ENCODE measurements around the gene PPP2R5E.

Gene PPP2R5E

DNA sequence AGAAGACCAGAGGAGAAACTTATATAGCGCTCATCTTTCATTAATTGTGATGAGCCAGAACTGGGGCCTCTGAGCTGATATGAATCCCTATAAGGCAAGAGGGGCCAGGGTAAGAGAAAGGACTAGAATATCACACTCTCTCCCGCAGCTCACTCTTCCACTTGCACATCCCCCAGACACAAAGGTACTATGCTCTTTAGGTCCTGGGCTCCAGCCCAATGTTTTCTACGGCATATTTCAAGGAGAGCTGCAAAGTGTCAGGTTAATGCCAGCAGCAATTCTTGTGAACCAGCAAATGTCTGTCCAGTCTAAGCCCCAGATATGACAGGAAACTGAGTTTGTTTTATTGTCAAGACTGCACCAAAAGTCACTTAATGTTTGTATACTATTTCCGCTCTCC lies 29.4 kb downstream of the PPP2R5E start:
- Histone ChIP-seq H3K9me3 (ENCODE audit: control insufficient read depth, low read length) (no peaks in the 10 kb centered on the region), H3K36me3 (ENCODE audit: control insufficient read depth, insufficient read depth, low read length) (no peaks in the 10 kb centered on the region), H3K4me3 (ENCODE audit: low read length) (no peak overlapping the region), H3K4me1 (ENCODE audit: control insufficient read depth, insufficient read depth, low read length) (no peaks in the 10 kb centered on the region), H3K9ac (ENCODE audit: low read length) (no peak overlapping the region), H3K27me3 (ENCODE audit: control insufficient read depth, insufficient read depth, low read length) (no peaks in the 10 kb centered on the region)

DNA sequence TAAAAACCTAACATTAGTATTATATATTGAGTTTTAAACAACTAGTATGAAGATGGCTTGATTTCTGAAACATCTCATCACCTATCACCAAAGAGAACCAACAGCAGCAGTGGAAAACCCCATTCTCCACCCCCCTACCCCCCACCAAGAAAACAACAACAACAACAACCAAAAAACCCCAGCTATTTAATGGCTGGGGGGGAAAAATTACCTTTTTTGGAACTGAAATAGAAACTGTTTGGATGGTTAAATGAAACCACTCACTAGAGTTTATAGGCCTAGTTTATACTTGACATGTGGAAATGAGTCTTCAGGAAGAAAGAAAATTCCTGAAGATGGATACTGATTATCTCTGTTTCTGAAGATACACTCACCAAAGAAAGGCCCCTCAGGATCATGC lies 30.3 kb downstream of the PPP2R5E start:
- Histone ChIP-seq H3K27me3 (ENCODE audit: control insufficient read depth, insufficient read depth, low read length) (no peaks in the 10 kb centered on the region), H3K9ac (ENCODE audit: low read length) (no peak overlapping the region), H3K4me3 (ENCODE audit: low read length) (no peak overlapping the region), H3K4me1 (ENCODE audit: control insufficient read depth, insufficient read depth, low read length) (no peaks in the 10 kb centered on the region), H3K9me3 (ENCODE audit: control insufficient read depth, low read length) (no peaks in the 10 kb centered on the region), H3K36me3 (ENCODE audit: control insufficient read depth, insufficient read depth, low read length) (no peaks in the 10 kb centered on the region)

DNA sequence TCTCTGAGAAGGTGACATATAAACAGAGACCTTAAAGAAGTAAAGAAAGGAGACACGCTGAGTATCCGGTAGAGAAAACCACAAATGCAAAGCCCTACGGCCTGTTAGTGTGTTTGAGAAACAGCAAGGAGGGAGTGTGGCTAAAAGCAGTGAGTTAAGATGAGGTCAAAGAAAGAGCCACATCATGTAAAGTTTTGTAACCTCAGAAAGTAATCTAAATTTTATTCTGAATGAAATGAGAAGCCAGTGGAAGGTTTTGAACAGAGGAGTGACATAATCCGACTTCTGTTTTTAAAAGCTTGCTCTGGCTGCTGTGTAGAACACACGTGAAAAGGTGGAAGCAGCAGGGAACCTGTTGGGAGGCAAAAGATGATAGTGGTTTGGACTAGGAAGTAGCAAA lies 32.6 kb downstream of the PPP2R5E start:
- Histone ChIP-seq H3K27me3 (ENCODE audit: control insufficient read depth, insufficient read depth, low read length) (no peaks in the 10 kb centered on the region), H3K36me3 (ENCODE audit: control insufficient read depth, insufficient read depth, low read length) (no peaks in the 10 kb centered on the region), H3K4me1 (ENCODE audit: control insufficient read depth, insufficient read depth, low read length) (no peaks in the 10 kb centered on the region), H3K9ac (ENCODE audit: low read length) (no peak overlapping the region), H3K9me3 (ENCODE audit: control insufficient read depth, low read length) (no peaks in the 10 kb centered on the region), H3K4me3 (ENCODE audit: low read length) (no peak overlapping the region)

DNA sequence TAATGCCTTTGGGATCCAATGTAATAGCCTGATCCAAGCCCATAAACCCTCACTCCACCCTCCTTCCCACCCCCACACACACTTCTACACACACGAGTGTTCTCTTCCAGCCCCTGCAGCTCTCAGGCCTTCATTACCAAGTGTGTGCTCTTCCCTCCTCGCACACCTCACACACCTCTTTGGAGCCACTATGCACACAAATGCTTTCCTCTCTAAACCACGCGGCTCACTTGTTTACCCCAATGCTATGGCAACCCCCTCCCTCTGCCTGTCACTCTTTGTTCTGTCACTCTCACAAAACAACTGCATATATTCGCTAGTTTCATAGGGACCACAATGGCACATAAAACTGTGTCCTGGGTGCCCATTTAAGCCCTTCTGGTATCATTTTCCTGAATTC lies 35.1 kb downstream of the PPP2R5E start:
- no peaks in the 10 kb centered on the region for H3K36me3 ChIP-seq (ENCODE audit: control insufficient read depth, insufficient read depth, low read length)
- no peaks in the 10 kb centered on the region for H3K27me3 ChIP-seq (ENCODE audit: control insufficient read depth, insufficient read depth, low read length)
- H3K4me1 ChIP-seq (ENCODE audit: control insufficient read depth, insufficient read depth, low read length) = peaks cover 3% of the 10 kb centered on the region
- no peaks in the 10 kb centered on the region for H3K9me3 ChIP-seq (ENCODE audit: control insufficient read depth, low read length)
- H3K9ac ChIP-seq (ENCODE audit: low read length) = no peak overlapping the region
- H3K4me3 ChIP-seq (ENCODE audit: low read length) = no peak overlapping the region

DNA sequence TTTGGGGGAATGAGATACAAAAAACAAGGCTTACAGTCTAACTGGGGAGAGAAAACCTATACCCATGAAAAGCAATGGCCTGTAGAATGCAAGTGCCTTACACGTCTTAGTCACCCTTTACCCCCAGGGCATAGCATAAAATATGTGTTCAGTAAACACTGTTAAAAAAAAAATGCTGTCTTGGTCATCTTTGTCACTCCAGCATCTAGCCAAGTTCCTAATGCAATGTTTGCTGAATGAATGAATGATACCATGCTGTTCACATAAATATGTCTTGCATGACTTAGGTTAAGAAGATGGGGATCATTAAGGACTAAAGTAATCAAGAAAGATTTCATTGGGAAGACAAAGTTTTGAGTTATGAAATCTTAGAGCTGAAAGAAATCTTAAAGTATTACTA lies 38.5 kb downstream of the PPP2R5E start:
- Histone ChIP-seq H3K9me3 (ENCODE audit: control insufficient read depth, low read length) (no peaks in the 10 kb centered on the region), H3K36me3 (ENCODE audit: control insufficient read depth, insufficient read depth, low read length) (no peaks in the 10 kb centered on the region)

DNA sequence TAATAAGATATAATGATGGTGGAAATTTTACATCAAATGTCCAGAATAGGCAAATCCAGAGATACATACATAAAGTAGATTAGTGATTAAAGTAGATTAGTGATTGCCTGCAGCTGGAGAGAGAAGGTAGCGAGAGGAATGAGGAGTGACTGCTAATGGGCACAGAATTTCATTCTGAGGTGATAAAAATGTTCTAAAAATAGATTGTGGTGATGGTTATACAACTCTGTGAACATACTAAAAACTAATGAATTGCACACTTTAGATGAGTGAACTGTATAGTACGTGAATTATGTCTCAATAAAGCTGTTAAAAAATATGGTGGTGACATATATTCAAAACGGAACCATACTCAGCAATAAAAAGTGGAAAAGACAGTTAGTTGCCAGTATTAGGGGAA lies 41.7 kb downstream of the PPP2R5E start:
- Histone ChIP-seq H3K4me3 (ENCODE audit: low read length) (no peak overlapping the region), H3K4me1 (ENCODE audit: control insufficient read depth, insufficient read depth, low read length) (peaks cover 3% of the 10 kb centered on the region), H3K9me3 (ENCODE audit: control insufficient read depth, low read length) (no peaks in the 10 kb centered on the region), H3K9ac (ENCODE audit: low read length) (no peak overlapping the region), H3K27me3 (ENCODE audit: control insufficient read depth, insufficient read depth, low read length) (no peaks in the 10 kb centered on the region), H3K36me3 (ENCODE audit: control insufficient read depth, insufficient read depth, low read length) (no peaks in the 10 kb centered on the region)

More for the DNA sequence above, 38.5 kb downstream of the PPP2R5E start:
- peaks cover 3% of the 10 kb centered on the region for H3K4me1 ChIP-seq (ENCODE audit: control insufficient read depth, insufficient read depth, low read length)
- H3K4me3 ChIP-seq (ENCODE audit: low read length) = no peak overlapping the region
- H3K27me3 ChIP-seq (ENCODE audit: control insufficient read depth, insufficient read depth, low read length) = no peaks in the 10 kb centered on the region
- no peak overlapping the region for H3K9ac ChIP-seq (ENCODE audit: low read length)

GRCh38 chr14:63499701-63500250 lies 43.4 kb downstream of the PPP2R5E start:
- no peaks in the 10 kb centered on the region for H3K9me3 ChIP-seq (ENCODE audit: control insufficient read depth, low read length)
- H3K4me3 ChIP-seq (ENCODE audit: low read length) = no peak overlapping the region
- no peaks in the 10 kb centered on the region for H3K4me1 ChIP-seq (ENCODE audit: control insufficient read depth, insufficient read depth, low read length)
- H3K9ac ChIP-seq (ENCODE audit: low read length) = no peak overlapping the region
- no peaks in the 10 kb centered on the region for H3K27me3 ChIP-seq (ENCODE audit: control insufficient read depth, insufficient read depth, low read length)
- no peaks in the 10 kb centered on the region for H3K36me3 ChIP-seq (ENCODE audit: control insufficient read depth, insufficient read depth, low read length)

DNA sequence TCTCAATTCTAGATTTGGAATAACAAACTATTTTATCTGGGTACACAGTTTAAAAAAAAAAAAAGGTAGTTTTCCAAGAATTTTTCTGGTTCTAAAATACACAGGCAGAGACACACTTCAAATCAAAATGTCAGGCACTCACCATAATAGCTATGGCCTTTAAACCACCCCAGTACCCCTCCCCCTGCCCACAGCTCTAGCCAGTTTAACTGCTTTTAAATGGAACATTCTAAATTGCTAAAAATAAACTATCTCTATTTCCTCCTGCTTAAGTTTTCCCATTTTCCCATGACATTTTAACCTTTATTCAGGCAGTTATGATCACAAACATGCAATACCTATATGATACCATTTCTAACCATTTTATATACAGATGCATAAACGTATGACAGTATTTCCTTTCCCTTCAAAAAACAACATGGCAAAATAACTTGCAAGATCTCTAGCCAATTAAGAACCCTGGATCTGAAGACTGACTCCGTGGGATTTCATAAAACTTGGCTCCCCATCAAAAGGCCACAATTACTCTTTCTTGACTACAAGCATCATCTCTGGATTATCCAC lies 46.3 kb downstream of the PPP2R5E start:
- no peaks in the 10 kb centered on the region for H3K4me1 ChIP-seq (ENCODE audit: control insufficient read depth, insufficient read depth, low read length)
- no peak overlapping the region for H3K9ac ChIP-seq (ENCODE audit: low read length)
- H3K36me3 ChIP-seq (ENCODE audit: control insufficient read depth, insufficient read depth, low read length) = no peaks in the 10 kb centered on the region
- H3K27me3 ChIP-seq (ENCODE audit: control insufficient read depth, insufficient read depth, low read length) = no peaks in the 10 kb centered on the region
- no peaks in the 10 kb centered on the region for H3K9me3 ChIP-seq (ENCODE audit: control insufficient read depth, low read length)
- H3K4me3 ChIP-seq (ENCODE audit: low read length) = no peak overlapping the region

- H3K27me3 ChIP-seq (ENCODE audit: control insufficient read depth, insufficient read depth, low read length) = no peaks in the 10 kb centered on the region
- no peak overlapping the region for H3K4me3 ChIP-seq (ENCODE audit: low read length)
- H3K36me3 ChIP-seq (ENCODE audit: control insufficient read depth, insufficient read depth, low read length) = no peaks in the 10 kb centered on the region
- no peaks in the 10 kb centered on the region for H3K4me1 ChIP-seq (ENCODE audit: control insufficient read depth, insufficient read depth, low read length)
- no peaks in the 10 kb centered on the region for H3K9me3 ChIP-seq (ENCODE audit: control insufficient read depth, low read length)
- no peak overlapping the region for H3K9ac ChIP-seq (ENCODE audit: low read length)
These were observed 49.9 kb downstream of the PPP2R5E start for GRCh38 chr14:63493246-63493645.

DNA sequence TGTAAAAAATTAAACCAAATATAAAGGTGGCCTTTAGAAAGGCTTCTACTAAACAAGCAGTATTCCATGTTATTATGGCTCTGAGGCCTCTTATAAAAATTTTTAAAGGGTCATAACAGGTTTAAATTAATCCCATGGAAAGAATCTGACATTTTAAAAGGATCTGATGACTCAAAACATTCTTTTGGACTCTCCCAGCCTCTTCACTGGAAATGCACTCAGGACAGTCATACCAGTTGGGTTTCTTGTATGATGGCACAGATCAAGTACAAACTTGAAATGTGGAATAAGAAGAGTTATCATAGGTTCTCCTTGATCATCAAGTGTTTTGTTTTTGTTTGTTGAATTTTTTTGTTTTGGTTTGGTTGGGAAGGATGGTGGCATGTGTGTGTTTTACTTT lies 50.8 kb downstream of the PPP2R5E start:
- no peaks in the 10 kb centered on the region for H3K27me3 ChIP-seq (ENCODE audit: control insufficient read depth, insufficient read depth, low read length)
- H3K4me3 ChIP-seq (ENCODE audit: low read length) = no peak overlapping the region
- H3K4me1 ChIP-seq (ENCODE audit: control insufficient read depth, insufficient read depth, low read length) = no peaks in the 10 kb centered on the region
- no peaks in the 10 kb centered on the region for H3K36me3 ChIP-seq (ENCODE audit: control insufficient read depth, insufficient read depth, low read length)
- H3K9me3 ChIP-seq (ENCODE audit: control insufficient read depth, low read length) = no peaks in the 10 kb centered on the region
- H3K9ac ChIP-seq (ENCODE audit: low read length) = no peak overlapping the region

DNA sequence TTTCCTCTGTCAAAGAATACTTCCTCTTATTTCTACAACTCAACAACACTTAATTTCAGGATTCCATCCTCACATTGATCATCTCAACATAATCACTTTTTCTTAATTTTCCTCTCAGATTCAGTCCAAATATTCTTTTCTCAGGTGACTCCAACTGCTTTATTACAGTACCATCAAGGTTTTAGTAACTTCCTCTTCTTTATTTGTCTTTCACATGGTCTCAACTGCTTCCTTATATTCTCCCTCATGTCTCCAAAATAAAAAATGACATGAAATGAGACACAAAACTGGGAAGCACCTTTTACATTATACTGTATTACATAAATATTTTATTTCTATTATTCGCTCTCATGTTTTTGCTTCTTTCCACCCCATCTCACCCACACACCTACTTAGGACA lies 55.5 kb downstream of the PPP2R5E start:
- H3K27me3 ChIP-seq (ENCODE audit: control insufficient read depth, insufficient read depth, low read length) = no peaks in the 10 kb centered on the region

DNA sequence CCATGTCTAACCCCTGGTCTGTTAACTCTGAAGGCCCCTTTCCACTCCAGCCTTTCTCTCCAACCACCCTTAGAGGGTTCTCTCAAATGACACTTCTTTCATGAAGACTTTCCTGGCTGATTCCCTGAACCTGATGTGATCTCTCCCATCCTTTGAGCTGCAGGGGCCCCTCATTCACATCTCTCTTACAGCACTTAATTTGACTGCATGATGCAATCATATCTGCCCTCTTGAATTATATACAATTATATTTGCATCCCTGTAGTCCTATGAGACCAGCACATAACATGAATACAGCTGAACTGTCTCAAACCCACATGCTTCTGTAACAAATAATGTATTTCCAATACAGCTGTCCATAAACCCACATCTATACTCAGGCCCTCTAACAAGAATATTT lies 56.4 kb downstream of the PPP2R5E start:
- Histone ChIP-seq H3K9ac (ENCODE audit: low read length) (no peak overlapping the region), H3K4me1 (ENCODE audit: control insufficient read depth, insufficient read depth, low read length) (no peaks in the 10 kb centered on the region), H3K36me3 (ENCODE audit: control insufficient read depth, insufficient read depth, low read length) (no peaks in the 10 kb centered on the region), H3K27me3 (ENCODE audit: control insufficient read depth, insufficient read depth, low read length) (no peaks in the 10 kb centered on the region), H3K9me3 (ENCODE audit: control insufficient read depth, low read length) (no peaks in the 10 kb centered on the region), H3K4me3 (ENCODE audit: low read length) (no peak overlapping the region)

More for the DNA sequence above, 55.5 kb downstream of the PPP2R5E start:
- H3K4me1 ChIP-seq (ENCODE audit: control insufficient read depth, insufficient read depth, low read length) = no peaks in the 10 kb centered on the region
- H3K9me3 ChIP-seq (ENCODE audit: control insufficient read depth, low read length) = no peaks in the 10 kb centered on the region
- H3K9ac ChIP-seq (ENCODE audit: low read length) = no peak overlapping the region
- no peaks in the 10 kb centered on the region for H3K36me3 ChIP-seq (ENCODE audit: control insufficient read depth, insufficient read depth, low read length)
- no peak overlapping the region for H3K4me3 ChIP-seq (ENCODE audit: low read length)

DNA sequence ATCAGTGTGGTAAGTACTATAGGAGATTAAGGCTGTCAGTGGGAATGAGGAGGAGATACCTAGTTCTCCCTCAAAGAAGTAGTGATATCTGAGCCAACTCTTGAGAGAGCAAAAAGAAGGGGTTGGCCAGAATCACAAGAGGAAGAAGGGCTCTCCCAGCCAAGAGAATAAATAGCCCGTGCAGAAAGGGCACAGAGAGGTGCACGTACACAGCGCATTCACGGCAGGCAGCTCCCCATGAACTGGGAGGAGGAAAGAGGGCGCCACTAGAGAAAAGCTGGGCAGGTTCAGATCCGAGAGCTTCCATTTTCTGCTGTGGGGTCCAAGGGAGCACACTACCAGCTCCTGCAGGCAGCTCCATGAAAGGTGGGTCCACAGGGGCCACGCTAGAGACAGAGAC lies 59.9 kb downstream of the PPP2R5E start:
- Histone ChIP-seq H3K4me3 (ENCODE audit: low read length) (no peak overlapping the region), H3K4me1 (ENCODE audit: control insufficient read depth, insufficient read depth, low read length) (no peaks in the 10 kb centered on the region)

More for the DNA sequence above, 59.9 kb downstream of the PPP2R5E start:
- Histone ChIP-seq H3K9ac (ENCODE audit: low read length) (no peak overlapping the region), H3K36me3 (ENCODE audit: control insufficient read depth, insufficient read depth, low read length) (no peaks in the 10 kb centered on the region), H3K9me3 (ENCODE audit: control insufficient read depth, low read length) (no peaks in the 10 kb centered on the region), H3K27me3 (ENCODE audit: control insufficient read depth, insufficient read depth, low read length) (no peaks in the 10 kb centered on the region)
